Bronchial epithelial cell (primary cell): Measurements from ENCODE around the gene PHLDA2. TPM values are rescaled to one million over a fixed set of nuclear protein-coding genes. Genes with fewer than 3 reads are reported as not detected.
A peak's percentile ranks its signal among the peaks of the same experiment; 100 is the strongest.

Source experiments
- DNase-seq: peaks from one replicate; pipeline ENCODE4 v3.0.0-alpha.2; 2010; ENCODE audit warnings: low read depth
- FAIRE-seq: peaks from 2 replicates; lab custom pipeline; 2011; peaks lifted over from hg19 to GRCh38; lab: Jason Lieb, UNC
- H3K27me3 ChIP-seq: 2 replicates; pipeline ENCODE4 v1.5.1; 2011; ENCODE audit warnings: low read length; ENCODE audit not compliant: control insufficient read depth, insufficient read depth
- H3K36me3 ChIP-seq: 2 replicates; pipeline ENCODE4 v1.5.1; 2011; ENCODE audit warnings: low read length; ENCODE audit not compliant: control insufficient read depth, insufficient read depth
- H3K4me3 ChIP-seq: 2 replicates; pipeline ENCODE4 v1.5.1; 2011; ENCODE audit warnings: mild to moderate bottlenecking, low read depth, low read length, control low read depth
- total RNA-seq: library from RNA; depleted of rRNA; stranded (reverse); fragments of >200 nt; gene quantifications from 2 replicates; pipeline ENCODE4 v1.2.1, GENCODE V29; 2014
- TF ChIP-seq, protein P1 (sequence below): IDR thresholded peaks from 2 replicates; pipeline ENCODE4 v1.5.1; 2011; ENCODE audit warnings: mild to moderate bottlenecking, moderate library complexity, low read length, control low read depth, inconsistent platforms; ENCODE audit not compliant: insufficient read depth, severe bottlenecking

The PHLDA2 gene
- total RNA-seq, 1 donor from 2014 or later = 5.0 TPM

DNA sequence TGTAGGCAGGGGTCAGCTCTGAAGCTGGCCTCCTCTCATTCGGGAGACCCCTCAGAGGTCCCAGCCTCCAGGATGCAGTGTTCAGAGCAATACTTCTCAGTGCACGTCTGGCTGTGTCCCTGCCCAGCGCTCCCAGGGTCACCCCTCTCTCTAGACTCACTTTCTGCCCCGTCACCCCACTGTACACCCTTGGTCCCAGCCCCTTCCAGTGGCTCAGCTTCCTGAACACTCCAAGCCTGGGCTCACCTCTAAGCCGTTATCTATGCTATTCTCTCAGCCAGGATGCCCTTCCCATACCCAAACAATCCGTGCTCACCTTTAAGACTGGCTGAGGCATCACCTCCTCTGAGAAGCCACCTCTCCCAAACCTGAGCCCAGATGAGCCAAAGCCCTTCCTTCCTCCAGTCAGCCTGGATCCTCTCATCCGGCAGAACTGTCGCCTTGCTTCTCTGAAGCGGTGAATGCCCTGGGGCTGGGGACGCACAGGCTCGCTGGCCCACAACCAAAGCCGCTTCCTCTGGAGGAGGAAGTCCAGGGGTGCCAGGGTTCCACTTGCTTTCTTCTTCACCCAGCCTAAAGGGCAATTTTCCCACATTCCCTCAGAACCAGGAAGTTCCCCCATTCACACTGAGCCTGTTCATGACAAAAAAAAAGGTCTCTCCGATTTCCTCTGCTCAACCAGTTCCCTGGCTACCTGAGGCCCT is 30.0 kb downstream of the PHLDA2 start:
- TF ChIP-seq, protein P1, sequence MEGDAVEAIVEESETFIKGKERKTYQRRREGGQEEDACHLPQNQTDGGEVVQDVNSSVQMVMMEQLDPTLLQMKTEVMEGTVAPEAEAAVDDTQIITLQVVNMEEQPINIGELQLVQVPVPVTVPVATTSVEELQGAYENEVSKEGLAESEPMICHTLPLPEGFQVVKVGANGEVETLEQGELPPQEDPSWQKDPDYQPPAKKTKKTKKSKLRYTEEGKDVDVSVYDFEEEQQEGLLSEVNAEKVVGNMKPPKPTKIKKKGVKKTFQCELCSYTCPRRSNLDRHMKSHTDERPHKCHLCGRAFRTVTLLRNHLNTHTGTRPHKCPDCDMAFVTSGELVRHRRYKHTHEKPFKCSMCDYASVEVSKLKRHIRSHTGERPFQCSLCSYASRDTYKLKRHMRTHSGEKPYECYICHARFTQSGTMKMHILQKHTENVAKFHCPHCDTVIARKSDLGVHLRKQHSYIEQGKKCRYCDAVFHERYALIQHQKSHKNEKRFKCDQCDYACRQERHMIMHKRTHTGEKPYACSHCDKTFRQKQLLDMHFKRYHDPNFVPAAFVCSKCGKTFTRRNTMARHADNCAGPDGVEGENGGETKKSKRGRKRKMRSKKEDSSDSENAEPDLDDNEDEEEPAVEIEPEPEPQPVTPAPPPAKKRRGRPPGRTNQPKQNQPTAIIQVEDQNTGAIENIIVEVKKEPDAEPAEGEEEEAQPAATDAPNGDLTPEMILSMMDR = no peak
- no peaks in the 10 kb centered on the region for H3K36me3 ChIP-seq
- H3K27me3 ChIP-seq = no peaks in the 10 kb centered on the region
- no peak overlapping the region for H3K4me3 ChIP-seq
- DNase-seq (no peak), FAIRE-seq (no peak)

DNA sequence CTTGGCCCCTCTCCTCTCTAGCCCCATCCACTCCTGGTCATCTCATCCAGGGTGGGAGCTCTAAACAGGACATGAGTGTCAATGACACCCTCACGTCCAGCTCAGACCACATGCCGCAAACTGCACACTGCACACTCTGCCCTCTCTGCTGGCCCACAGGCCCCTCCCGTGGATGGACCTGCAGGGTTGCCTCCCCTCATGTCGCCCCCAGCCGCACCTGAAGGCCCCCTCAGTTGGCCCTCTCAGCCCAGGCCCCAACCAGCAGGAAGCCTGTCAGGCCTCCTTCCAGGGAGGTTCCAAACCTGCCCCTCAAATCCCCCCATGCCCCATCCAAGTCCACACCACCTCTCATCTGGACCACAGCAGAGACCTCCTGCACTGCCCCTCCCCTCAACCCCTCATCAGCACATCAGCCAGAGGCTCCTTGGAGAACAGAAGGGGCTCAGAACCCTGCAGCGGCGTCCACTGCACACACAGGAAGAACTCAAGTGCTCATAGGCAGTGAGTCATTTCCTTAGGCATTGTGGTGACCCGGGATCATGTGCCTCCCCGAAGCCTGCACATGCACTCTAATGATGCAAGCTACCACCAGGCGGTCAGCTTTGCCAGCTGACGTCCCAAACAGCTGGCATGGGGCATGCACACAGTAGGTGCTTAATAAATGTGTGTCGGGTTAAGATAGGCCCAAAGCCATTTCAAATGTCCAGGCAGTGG is 30.7 kb downstream of the PHLDA2 start:
- TF ChIP-seq, protein P1 = no peak
- H3K4me3 ChIP-seq = no peak overlapping the region
- FAIRE-seq (no peak), DNase-seq (peak; percentile 83)
- H3K27me3 ChIP-seq = no peaks in the 10 kb centered on the region
- H3K36me3 ChIP-seq = no peaks in the 10 kb centered on the region

DNA sequence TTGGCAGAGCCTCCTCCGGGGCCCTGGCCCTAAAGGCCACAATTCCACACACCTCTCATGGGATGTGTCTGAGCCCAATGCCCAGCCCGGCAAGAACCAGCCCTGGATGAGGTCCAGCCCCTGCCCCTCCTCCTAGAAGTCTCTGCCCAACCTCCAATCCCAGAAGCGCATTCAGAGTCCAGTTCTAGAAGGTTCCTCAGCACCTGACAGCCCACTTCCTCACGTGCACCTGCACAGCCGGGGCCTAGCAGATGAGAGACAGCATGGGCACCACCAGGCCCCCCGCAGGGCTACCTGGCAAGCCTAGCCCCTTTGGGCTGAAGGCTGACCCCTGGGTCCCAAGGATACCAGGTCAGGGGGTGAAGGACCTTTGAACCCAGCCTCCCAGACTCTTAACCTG is 32.2 kb downstream of the PHLDA2 start:
- FAIRE-seq = no peak
- no peaks in the 10 kb centered on the region for H3K27me3 ChIP-seq
- DNase-seq = no peak
- H3K36me3 ChIP-seq = no peaks in the 10 kb centered on the region
- no peak overlapping the region for H3K4me3 ChIP-seq
- TF ChIP-seq, protein P1 = no peak

DNA sequence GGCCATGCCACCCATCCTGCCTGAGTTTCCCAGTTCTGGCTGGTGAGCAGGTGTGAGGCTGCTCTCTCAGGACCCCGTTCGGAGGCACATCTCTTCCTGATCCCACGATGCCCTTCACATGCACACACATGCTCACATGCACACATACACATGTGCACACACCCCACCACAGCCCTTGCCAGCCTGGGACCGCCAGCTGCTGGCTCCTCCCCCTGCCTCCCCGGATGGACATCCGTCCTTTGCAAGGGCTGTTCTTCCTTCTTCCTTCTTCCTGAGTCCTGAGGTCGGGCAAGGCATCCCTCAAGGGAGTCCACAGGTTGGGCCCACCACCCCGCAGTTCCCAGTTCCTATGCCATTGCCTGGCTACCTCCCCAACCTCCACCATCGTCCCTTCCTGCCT is 33.2 kb downstream of the PHLDA2 start:
- DNase-seq (no peak), FAIRE-seq (no peak)
- TF ChIP-seq, protein P1 = no peak
- Histone ChIP-seq H3K36me3 (no peaks in the 10 kb centered on the region), H3K4me3 (no peak overlapping the region), H3K27me3 (no peaks in the 10 kb centered on the region)

DNA sequence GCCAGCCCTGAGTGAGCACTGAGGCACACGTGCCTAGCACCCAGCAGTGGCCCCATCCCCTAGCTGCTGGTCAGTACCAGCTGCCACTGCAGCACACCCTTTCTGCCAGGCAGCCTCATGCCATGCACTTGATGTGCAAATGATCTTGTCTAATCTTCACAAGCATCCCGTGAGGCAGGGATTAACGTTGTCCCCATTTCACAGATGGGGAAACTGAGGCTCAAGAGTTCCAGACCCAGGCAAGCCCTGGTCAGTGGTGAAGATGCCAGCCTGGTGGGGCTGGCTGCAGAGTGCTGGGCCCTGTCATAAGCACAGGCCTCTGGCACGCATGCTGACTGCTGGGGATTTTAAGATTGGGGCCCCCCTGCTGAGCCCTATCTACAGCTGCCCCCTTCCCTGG is 35.3 kb downstream of the PHLDA2 start:
- no peak for FAIRE-seq
- DNase-seq = no peak
- no peaks in the 10 kb centered on the region for H3K36me3 ChIP-seq
- H3K27me3 ChIP-seq = no peaks in the 10 kb centered on the region
- TF ChIP-seq, protein P1 = no peak
- no peak overlapping the region for H3K4me3 ChIP-seq
